Activated CD4-positive, alpha-beta T cell treated with anti-CD3 and anti-CD28 coated beads, Interleukin-2, Interleukin-4, amounts not matched to agents 100 ng/mL and 50 ng/mL, durations not matched to agents 16 hours and 8 hours (primary cell): ENCODE data around the gene TANC1.

ENCODE experiments used
- DNase-seq: peaks from one replicate; pipeline ENCODE4 v3.0.0-alpha.2; 2020; ENCODE audit warnings: low spot score

Gene TANC1

DNA sequence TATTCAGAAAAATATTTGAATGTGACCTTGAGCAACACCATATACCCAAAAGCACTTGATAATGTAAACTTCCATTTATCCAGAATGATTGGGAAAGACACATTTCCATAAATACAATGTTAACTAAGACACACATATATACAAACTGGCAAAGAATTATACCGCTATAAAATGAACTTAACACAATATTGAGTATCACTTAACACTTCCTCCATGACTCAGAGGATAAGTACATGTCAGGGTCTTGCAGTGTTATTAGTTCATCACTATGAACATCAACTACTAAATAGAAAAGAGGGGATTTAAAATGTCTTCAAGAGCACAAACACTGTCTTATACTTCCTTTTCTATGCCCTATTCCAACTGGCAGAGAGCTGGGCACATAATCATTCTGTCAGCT lies 299.5 kb downstream of the TANC1 start:
- no peak for DNase-seq

DNA sequence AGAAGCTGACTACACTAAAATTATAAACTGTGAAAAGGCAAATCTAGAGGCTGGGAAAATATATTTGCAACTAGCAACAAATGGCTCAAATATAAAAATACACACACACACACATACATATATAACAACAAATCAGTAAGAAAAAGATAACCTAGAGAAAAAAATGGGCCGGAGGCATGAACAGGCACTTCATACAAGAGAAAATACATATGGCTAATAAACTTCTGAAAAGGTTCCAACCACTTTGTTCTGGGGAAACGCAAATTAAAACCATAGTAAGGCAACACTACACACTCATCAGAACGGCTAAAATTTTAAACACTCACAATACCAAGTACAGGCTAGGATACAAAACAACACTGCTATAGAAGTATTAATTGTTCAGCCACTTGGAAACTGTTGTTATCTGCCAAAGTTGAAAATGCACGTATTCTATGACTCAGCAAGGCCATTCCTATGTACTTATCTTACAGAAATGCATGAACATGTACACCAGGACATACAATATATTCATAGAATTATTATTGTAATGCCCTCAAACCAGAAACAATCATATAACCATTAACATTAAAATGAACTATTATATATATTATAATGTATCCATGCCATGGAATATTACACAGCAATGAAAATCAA lies 302.4 kb downstream of the TANC1 start:
- no peak for DNase-seq

DNA sequence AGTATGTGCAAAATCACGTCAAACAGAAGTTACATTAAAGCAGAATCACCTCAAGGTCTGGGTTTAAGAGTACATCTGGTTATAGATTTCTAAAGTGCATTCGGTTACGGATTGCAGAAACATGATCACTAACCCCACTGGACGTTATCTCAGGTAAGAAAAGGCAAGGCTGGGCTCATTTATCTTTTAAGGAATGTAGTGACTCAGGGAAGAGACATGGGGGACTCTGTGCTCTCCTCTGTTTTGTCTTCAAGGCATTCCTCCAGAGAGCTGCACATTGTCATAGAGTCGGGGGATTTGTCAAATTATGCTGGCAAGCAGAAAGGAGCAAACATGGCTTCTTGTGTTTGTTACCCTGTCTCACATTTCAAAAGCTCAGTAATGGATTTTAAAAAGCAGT lies 303.7 kb downstream of the TANC1 start:
- no peak for DNase-seq

DNA sequence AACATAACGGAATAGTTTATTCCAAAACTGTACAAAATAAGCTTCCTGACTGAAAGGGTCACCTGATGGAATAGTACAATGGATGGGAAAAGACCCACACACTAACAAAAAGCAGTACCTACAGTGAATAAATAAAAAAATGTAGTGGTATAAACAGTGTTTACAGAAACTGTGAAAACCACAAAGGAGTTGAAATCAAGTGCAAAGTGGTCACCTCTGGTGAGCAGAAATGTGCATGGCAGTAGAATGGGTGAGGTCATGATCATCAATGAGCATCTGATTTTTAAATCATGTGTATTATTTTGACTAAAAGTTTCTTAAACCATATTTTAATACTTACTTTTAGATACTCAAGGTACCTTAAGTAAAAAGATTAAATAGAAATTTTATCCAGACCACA lies 306.7 kb downstream of the TANC1 start:
- no peak for DNase-seq

DNA sequence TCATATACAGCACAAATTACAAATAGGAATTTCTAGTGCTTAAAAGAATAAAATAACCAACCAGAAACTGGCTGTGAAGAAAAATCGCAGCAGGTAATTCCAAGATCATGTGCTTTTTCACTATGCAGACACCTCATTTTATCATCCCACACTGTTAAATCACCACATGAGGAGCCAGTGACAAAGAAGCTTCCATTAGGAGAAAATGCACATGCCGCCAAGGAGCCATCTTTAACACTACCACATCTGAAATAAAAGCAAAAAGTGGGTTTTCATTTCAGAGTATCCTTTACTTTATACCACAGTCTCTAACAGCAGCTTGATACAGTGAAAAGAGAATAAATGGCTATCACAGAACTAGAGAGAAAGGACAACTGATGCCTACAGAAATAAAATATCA lies 311.3 kb downstream of the TANC1 start:
- DNase-seq, result no peak

DNA sequence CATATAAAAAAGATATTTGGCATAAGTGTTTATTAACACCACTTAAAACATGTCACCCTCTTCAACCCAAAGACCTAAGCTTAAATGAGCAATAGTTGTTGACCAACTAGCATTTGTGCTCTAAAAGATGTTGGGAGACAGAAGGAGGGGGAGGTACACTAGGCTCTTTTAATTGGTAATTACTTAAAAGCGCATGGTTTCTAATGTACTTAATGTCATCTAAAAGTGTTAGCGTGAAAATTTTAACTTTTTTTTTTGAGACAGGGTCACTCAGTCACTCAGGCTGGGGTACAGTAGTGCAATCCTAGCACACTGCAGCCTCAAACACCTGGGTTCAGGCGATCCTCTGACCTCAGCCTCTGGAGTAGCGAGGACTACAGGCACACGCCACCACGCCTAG lies 312.6 kb downstream of the TANC1 start:
- DNase-seq, result no peak
